GM12873 (cell line): ENCODE results near the gene GALNT10.

Source experiments
- TF ChIP-seq, protein P1 (sequence below): IDR thresholded peaks from 2 replicates; pipeline ENCODE4 v1.5.1; 2012; ENCODE audit warnings: low read depth, mild to moderate bottlenecking, moderate library complexity, low read length, control low read depth; ENCODE audit not compliant: insufficient read depth; ENCODE audit errors: missing control alignments

GALNT10 gene

DNA sequence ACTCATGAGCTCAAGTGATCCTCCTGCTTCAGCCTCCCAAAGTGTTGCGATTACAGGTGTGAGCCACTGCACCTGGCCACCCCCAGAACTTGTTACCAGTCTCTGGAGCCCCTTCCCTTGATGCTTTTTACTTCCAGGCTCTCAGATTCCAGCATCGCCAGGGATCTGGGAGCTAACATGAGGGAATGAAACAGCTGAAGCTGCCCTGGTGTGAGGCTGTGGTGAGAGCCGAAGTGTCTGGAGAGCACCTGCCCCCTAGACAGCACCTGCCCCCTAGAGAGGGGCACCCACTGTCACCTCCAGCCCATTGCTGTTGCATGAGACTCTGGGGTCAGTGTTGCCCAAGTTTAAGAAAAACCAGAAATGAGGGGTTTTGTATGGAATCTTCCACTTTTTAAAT, 131.0 kb downstream of the GALNT10 start:
- TF ChIP-seq, protein P1, sequence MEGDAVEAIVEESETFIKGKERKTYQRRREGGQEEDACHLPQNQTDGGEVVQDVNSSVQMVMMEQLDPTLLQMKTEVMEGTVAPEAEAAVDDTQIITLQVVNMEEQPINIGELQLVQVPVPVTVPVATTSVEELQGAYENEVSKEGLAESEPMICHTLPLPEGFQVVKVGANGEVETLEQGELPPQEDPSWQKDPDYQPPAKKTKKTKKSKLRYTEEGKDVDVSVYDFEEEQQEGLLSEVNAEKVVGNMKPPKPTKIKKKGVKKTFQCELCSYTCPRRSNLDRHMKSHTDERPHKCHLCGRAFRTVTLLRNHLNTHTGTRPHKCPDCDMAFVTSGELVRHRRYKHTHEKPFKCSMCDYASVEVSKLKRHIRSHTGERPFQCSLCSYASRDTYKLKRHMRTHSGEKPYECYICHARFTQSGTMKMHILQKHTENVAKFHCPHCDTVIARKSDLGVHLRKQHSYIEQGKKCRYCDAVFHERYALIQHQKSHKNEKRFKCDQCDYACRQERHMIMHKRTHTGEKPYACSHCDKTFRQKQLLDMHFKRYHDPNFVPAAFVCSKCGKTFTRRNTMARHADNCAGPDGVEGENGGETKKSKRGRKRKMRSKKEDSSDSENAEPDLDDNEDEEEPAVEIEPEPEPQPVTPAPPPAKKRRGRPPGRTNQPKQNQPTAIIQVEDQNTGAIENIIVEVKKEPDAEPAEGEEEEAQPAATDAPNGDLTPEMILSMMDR = no peak

DNA sequence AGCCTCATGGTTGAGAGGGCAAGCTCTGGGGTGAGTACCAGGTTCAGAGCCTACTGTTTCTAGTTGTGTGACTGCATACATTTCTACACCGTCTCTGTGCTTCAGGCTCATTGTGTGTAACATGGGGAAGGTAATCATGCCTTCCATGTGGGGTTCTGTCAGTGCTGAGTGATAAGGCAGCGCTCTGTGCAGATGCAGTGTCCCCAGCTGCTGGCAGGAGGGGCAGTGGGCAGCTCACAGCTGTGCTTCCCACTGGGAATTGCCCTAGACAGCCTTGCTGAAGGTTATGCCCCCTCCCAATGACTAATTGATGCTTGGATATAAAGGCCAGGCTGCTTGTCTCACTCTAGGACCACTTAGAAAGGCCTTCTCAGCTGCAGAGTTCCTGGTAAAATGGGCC, 133.5 kb downstream of the GALNT10 start:
- TF ChIP-seq, protein P1 = no peak

DNA sequence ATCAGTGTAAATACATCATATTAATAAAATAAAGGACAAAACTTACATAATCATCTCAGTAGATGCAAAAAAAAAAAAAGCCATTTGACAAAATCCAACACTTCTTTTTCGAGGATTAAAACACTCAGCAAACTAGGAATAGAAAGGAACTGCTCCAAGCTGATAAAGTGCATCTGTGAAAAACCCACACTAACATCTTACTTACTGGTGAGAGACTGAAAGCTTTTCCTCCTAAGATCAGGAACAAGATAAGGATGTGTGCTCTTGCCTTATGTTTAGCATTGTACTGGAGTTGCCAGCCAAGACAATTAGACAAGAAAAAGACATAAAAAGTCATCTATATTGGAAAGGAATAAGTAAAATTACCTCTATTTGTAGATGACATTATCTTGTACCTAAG, 135.0 kb downstream of the GALNT10 start:
- TF ChIP-seq, protein P1 = no peak

DNA sequence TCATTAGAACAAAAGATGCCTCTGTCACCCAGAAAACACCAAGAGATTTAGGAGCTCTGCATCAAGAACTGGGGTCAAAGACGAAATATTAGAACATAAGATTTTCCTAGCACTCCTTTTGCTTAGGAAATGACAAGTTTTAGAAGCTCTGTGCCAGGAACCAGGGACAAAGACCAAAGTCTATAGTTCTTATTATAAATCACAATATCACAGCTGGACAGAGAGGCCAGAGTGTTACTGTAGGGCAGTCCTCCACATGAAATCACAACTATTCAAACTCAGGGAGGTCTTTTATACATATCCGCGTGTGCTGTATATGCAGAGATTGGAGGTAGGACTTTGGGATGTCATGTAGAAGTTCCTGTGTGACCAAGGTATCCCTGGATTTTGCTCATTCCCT, 138.5 kb downstream of the GALNT10 start:
- TF ChIP-seq, protein P1 = no peak

DNA sequence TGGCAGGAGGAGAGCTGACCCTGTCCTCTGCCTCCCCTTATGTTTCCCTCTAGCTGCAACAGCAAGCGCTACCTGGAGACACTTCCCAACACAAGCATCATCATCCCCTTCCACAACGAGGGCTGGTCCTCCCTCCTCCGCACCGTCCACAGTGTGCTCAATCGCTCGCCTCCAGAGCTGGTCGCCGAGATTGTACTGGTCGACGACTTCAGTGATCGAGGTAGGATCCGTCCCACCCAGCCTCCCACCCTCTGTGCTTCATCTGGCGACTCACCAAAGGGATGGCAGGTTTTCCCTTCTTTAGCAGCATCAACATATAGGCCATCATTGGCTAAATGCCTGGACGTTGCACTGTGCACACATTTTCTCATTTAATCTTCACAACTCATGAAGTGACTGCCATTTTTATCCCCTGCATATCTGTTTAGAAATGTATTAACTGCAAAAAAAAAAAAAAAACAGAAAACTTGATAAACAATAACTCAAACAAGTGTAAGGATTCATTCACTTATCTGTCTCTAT, 139.0 kb downstream of the GALNT10 start:
- TF ChIP-seq, protein P1 = no peak

DNA sequence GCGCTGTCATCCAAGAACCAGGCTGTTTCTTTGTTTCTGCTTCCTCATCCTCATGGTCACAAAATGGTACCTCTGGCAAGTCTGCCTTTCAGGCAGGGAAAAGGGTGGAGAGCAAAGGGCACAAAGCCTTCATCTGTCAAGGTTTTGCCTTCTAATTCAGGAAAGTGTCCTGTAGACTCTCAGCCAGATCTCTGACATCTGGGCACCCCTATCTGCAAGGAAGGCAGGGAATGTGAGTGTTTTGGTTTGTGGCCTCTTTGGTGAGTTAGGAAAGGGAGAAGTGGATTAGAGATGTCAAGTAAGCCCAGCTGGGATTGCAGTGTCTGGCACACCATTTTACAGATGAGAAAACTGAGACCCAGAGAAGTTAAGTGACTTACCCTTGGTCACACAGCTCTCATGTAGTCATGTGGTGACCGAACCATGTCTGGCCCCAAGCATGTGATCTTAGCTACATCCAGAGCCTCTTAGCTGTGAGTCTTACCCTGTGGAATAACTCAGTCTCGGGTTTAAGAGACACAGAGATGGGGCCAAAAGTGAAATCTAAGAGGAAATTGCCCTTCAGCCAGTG, 139.6 kb downstream of the GALNT10 start:
- TF ChIP-seq, protein P1 = no peak

DNA sequence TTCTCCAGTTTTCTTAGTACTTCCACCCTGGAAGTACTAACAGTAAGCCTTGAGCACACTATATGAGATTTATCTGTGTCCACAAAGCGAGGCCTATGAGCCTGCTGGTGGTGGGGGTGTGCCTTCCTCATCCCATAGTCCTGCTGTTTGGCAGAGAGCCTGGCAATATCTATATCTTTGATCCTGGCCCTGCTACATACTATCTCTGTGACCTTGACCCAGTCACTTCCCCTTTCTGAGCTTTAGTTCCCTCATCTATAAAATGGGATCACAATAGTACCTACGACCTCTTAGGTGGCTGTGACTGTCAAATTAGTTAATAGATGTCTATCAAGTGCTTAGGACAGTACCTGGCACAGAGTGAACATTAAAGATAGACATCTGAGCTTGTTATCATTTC, 140.7 kb downstream of the GALNT10 start:
- TF ChIP-seq, protein P1 = no peak
